A549 (cell line): ENCODE results near the gene TEX29. TPM values are rescaled to one million over a fixed set of nuclear protein-coding genes. Genes with fewer than 3 reads are reported as not detected.

Experiments used
- ATAC-seq, 2 experiments: fragments of 200-7000 bp in 1 of 2; fragments of >200 bp in 1 of 2; cut with Nextera tagmentation in 1 of 2; cut with Tn5 transposase in 1 of 2; 3 replicates each; pipeline versions ENCODE4 v1.8.0 to v1.9.1; 2018 to 2020; ENCODE audit warnings: mild to moderate bottlenecking in 1 of 2, moderate library complexity in 1 of 2
- CTCF ChIA-PET: fragments of 300-600 bp; sonication (Branson Sonifier 250); formaldehyde crosslinking; extraction: SDS; loops from one replicate; lab custom pipeline; 2021; ENCODE audit warnings: antibody characterized with exemption, inconsistent platforms; lab: Yijun Ruan, JAX
- POLR2A ChIA-PET: fragments of 350-600 bp; formaldehyde crosslinking; extraction: SDS; loops from one replicate; lab custom pipeline; 2021; ENCODE audit warnings: antibody characterized with exemption, inconsistent platforms; lab: Yijun Ruan, JAX
- DNase-seq, 2 experiments: peaks; one replicate each; pipeline versions ENCODE4 v3.0.0 to v3.0.0-alpha.2; 2011 to 2016; ENCODE audit warnings: low read depth in 1 of 2, low spot score in 1 of 2
- FAIRE-seq: peaks from 2 replicates; lab custom pipeline; 2011; peaks lifted over from hg19 to GRCh38; lab: Jason Lieb, UNC
- H3K27ac ChIP-seq, 2 experiments: fragments of >200 bp; sonication (Bioruptor Twin); formaldehyde crosslinking; 3 replicates each; pipeline ENCODE4 v1.5.1; 2016 to 2017
- H3K4me1 ChIP-seq: fragments of >200 bp; sonication (Bioruptor Twin); formaldehyde crosslinking; 3 replicates; pipeline ENCODE4 v1.6.1; 2016
- H3K4me2 ChIP-seq: fragments of >200 bp; sonication (Bioruptor Twin); formaldehyde crosslinking; 3 replicates; pipeline ENCODE4 v1.6.1; 2016
- H3K4me3 ChIP-seq: fragments of >200 bp; sonication (Bioruptor Twin); formaldehyde crosslinking; 3 replicates; pipeline ENCODE4 v1.5.1; 2016
- H3K9me3 ChIP-seq: fragments of >200 bp; sonication (Bioruptor Twin); formaldehyde crosslinking; 3 replicates; pipeline ENCODE4 v1.6.1; 2016
- ATOH8 ChIP-seq: fragments of 250-450 bp; sonication (Bioruptor Pico); IDR thresholded peaks from 2 replicates; pipeline ENCODE4 v1.5.0; 2020; ENCODE audit warnings: low read depth, mild to moderate bottlenecking, moderate library complexity
- BCL3 ChIP-seq: fragments of >200 bp; sonication (Bioruptor Twin); formaldehyde crosslinking; IDR thresholded peaks from 3 replicates; pipeline ENCODE4 v1.6.1; 2016
- CHD2 ChIP-seq: fragments of 150-350 bp; IDR thresholded peaks from 2 replicates; pipeline ENCODE4 v1.6.1; 2014; ENCODE audit warnings: low read length; ENCODE audit not compliant: partially characterized antibody
- EHF ChIP-seq: fragments of 250-450 bp; sonication (Bioruptor Pico); IDR thresholded peaks from 2 replicates; pipeline ENCODE4 v1.5.0; 2020; ENCODE audit warnings: mild to moderate bottlenecking
- ELK1 ChIP-seq: fragments of 150-350 bp; IDR thresholded peaks from 2 replicates; pipeline ENCODE4 v1.6.1; 2014; ENCODE audit warnings: low read depth, mild to moderate bottlenecking, low read length
- FOSB ChIP-seq: fragments of 250-450 bp; sonication (Bioruptor Pico); IDR thresholded peaks from 2 replicates; pipeline ENCODE4 v1.5.0; 2020; ENCODE audit warnings: mild to moderate bottlenecking, moderate library complexity
- FOXS1 ChIP-seq: fragments of 250-450 bp; sonication (Bioruptor Pico); IDR thresholded peaks from 2 replicates; pipeline ENCODE4 v1.5.0; 2020; ENCODE audit warnings: mild to moderate bottlenecking, moderate library complexity
- GATA3 ChIP-seq: IDR thresholded peaks from 2 replicates; pipeline ENCODE4 v1.6.1; 2012; ENCODE audit warnings: borderline replicate concordance
- HMGXB4 ChIP-seq: fragments of 250-450 bp; sonication (Bioruptor Pico); IDR thresholded peaks from 2 replicates; pipeline ENCODE4 v1.5.0; 2021; ENCODE audit warnings: mild to moderate bottlenecking, moderate library complexity, borderline replicate concordance
- HOXA7 ChIP-seq: fragments of 250-450 bp; sonication (Bioruptor Pico); IDR thresholded peaks from 2 replicates; pipeline ENCODE4 v1.5.0; 2020; ENCODE audit warnings: mild to moderate bottlenecking, moderate library complexity
- JUNB ChIP-seq: fragments of >200 bp; sonication (Bioruptor Twin); formaldehyde crosslinking; IDR thresholded peaks from 2 replicates; pipeline ENCODE4 v1.6.1; 2016
- KDM5A ChIP-seq: fragments of 200-600 bp; sonication (generic); IDR thresholded peaks from 2 replicates; pipeline ENCODE4 v1.6.1; 2016; ENCODE audit warnings: antibody characterized with exemption, mild to moderate bottlenecking
- MAZ ChIP-seq: fragments of 150-350 bp; IDR thresholded peaks from 2 replicates; pipeline ENCODE4 v1.6.1; 2014; ENCODE audit warnings: antibody characterized with exemption, low read depth, low read length, borderline replicate concordance
- MYC ChIP-seq: IDR thresholded peaks from 2 replicates; pipeline ENCODE4 v1.6.1; 2012; ENCODE audit warnings: mild to moderate bottlenecking, inconsistent platforms, low read length, improper control_type of control experiment, borderline replicate concordance
- NFE2L2 ChIP-seq: fragments of 150-350 bp; conservative IDR thresholded peaks from 2 replicates; pipeline ENCODE4 v1.6.1; 2014; ENCODE audit warnings: low read length
- POLR2AphosphoS2 ChIP-seq: conservative IDR thresholded peaks from 2 replicates; pipeline ENCODE4 v1.6.1; 2012; ENCODE audit warnings: low read length, improper control_type of control experiment, inconsistent platforms
- RAD21 ChIP-seq, 2 experiments: fragments of >200 bp in 1 of 2; sonication (Bioruptor Twin) in 1 of 2; formaldehyde crosslinking in 1 of 2; IDR thresholded peaks in 1 of 2; conservative IDR thresholded peaks in 1 of 2; 2 replicates in 1 of 2; 3 replicates in 1 of 2; pipeline ENCODE4 v1.6.1; 2012 to 2018; ENCODE audit warnings: inconsistent platforms in 1 of 2
- RFX5 ChIP-seq: fragments of 450-650 bp; IDR thresholded peaks from 2 replicates; pipeline ENCODE4 v1.7.1; 2014; ENCODE audit warnings: antibody characterized with exemption, mild to moderate bottlenecking, moderate library complexity
- SREBF2 ChIP-seq: fragments of 450-650 bp; IDR thresholded peaks from 2 replicates; pipeline ENCODE4 v1.6.1; 2014; ENCODE audit warnings: mild to moderate bottlenecking, moderate library complexity
- TFCP2L1 ChIP-seq: fragments of 250-450 bp; sonication (Bioruptor Pico); IDR thresholded peaks from 2 replicates; pipeline ENCODE4 v1.5.0; 2021; ENCODE audit warnings: mild to moderate bottlenecking
- USF2 ChIP-seq: fragments of 450-650 bp; IDR thresholded peaks from 2 replicates; pipeline ENCODE4 v1.6.1; 2014; ENCODE audit warnings: antibody characterized with exemption
- WGBS: methylation state at CpG from one replicate; pipeline ENCODE4 v1.1.6; 2017; ENCODE audit errors: missing lambda C conversion rate; 5-methylcytosine and 5-hydroxymethylcytosine counted together
- polyA plus RNA-seq, 4 experiments: library from polyadenylated mRNA; depleted of rRNA in 3 of 4; stranded (reverse); fragments of >200 nt; fragmentation: RNase III in 1 of 4; extraction: RNeasy Plus Mini Kit Qiagen cat#74134 plus additional on column Dnase treatment in 1 of 4; gene quantifications; 2 replicates in 3 of 4; 3 replicates in 1 of 4; pipeline ENCODE4 v1.2.3, GENCODE V29; 2011 to 2017

Gene TEX29
- polyA plus RNA-seq, 2 of the 4 experiments (the other 2 are of a cell fraction): 0.13 to 0.35 TPM

GRCh38 chr13:111338841-111339240 is 18.4 kb downstream of the TEX29 start:
- ATAC-seq: no peak
- ChIA-PET POLR2A (no interaction called here), CTCF (no interaction called here)
- H3K27ac ChIP-seq: no peak overlapping the region
- H3K4me2 ChIP-seq: no peak overlapping the region
- FAIRE-seq: no peak
- DNase-seq: no peak
- 48% methylated on average over 11 of the region's 11 CpGs for WGBS
- no peaks in the 10 kb centered on the region for H3K9me3 ChIP-seq
- TF ChIP-seq EHF (CRISPR knock-in tag): no peak
- no peak for TF ChIP-seq RFX5
- no peak for TF ChIP-seq RAD21 (conservative IDR thresholded peaks at IDR 0.05 in 1 of 2, IDR thresholded peaks at IDR 0.05 in 1 of 2)
- TF ChIP-seq CHD2: no peak
- no peak for TF ChIP-seq MAZ
- no peak for TF ChIP-seq BCL3
- TF ChIP-seq, all 56 proteins: peak for 0
- Histone ChIP-seq H3K4me1 (no peaks in the 10 kb centered on the region), H3K4me3 (no peak overlapping the region)

- H3K4me3 ChIP-seq: no peak overlapping the region
- ChIA-PET CTCF (no interaction called here), POLR2A (no interaction called here)
- no peaks in the 10 kb centered on the region for H3K9me3 ChIP-seq
- TF ChIP-seq HOXA7 (CRISPR knock-in tag) (no peak), EHF (CRISPR knock-in tag) (no peak), ELK1 (no peak), SREBF2 (no peak)
- no peak for DNase-seq
- no peak overlapping the region for H3K4me2 ChIP-seq
- no peak for FAIRE-seq
- WGBS: 41% methylated on average over 22 of the region's 29 CpGs
- H3K27ac ChIP-seq: no peak overlapping the region
- ATAC-seq: no peak
- no peaks in the 10 kb centered on the region for H3K4me1 ChIP-seq
Observed at GRCh38 chr13:111339366-111340143, 19.1 kb downstream of the TEX29 start.

- Histone ChIP-seq H3K4me2 (no peak overlapping the region), H3K4me1 (no peaks in the 10 kb centered on the region), H3K4me3 (no peak overlapping the region), H3K9me3 (no peaks in the 10 kb centered on the region), H3K27ac (no peak overlapping the region)
- no peak for FAIRE-seq
- DNase-seq: no peak
- CTCF ChIA-PET: interaction anchor here (0.7 kb wide), 1 partner anchor 294 kb away, joined by 3 read pairs; no protein-coding TSS in a partner anchor
- TF ChIP-seq TFCP2L1 (CRISPR knock-in tag): no peak
- POLR2A ChIA-PET: no interaction called here
- WGBS: 8% methylated on average over 4 of the region's 5 CpGs
- ATAC-seq: no peak
Observed at GRCh38 chr13:111341886-111342285, 21.4 kb downstream of the TEX29 start.

GRCh38 chr13:111342721-111343120 is 22.3 kb downstream of the TEX29 start:
- ATAC-seq (no peak), DNase-seq (no peak), FAIRE-seq (no peak)
- WGBS: 43% methylated on average over 7 of the region's 9 CpGs
- H3K9me3 ChIP-seq: no peaks in the 10 kb centered on the region
- no peak overlapping the region for H3K4me3 ChIP-seq
- no peak overlapping the region for H3K4me2 ChIP-seq
- H3K27ac ChIP-seq: no peak overlapping the region
- ChIA-PET CTCF (interaction anchor here (0.7 kb wide), 1 partner anchor 295 kb away, joined by 3 read pairs; no protein-coding TSS in a partner anchor), POLR2A (no interaction called here)
- H3K4me1 ChIP-seq: no peaks in the 10 kb centered on the region
- TF ChIP-seq GATA3 (no peak), FOXS1 (CRISPR knock-in tag) (no peak), ELK1 (no peak), TFCP2L1 (CRISPR knock-in tag) (no peak), HMGXB4 (CRISPR knock-in tag) (no peak), POLR2AphosphoS2 (no peak), USF2 (no peak), RAD21 (conservative IDR thresholded peaks at IDR 0.05 in 1 of 2, IDR thresholded peaks at IDR 0.05 in 1 of 2) (no peak), JUNB (no peak), HOXA7 (CRISPR knock-in tag) (no peak), CHD2 (no peak), KDM5A (no peak), NFE2L2 (no peak), MYC (no peak), RFX5 (no peak), FOSB (CRISPR knock-in tag) (no peak), ATOH8 (no peak)
